ENCODE results near the gene PEAK1.

PEAK1 gene

GRCh38 chr15:77119446-77119845, 300.5 kb downstream of the PEAK1 start:
- no peak for DNase-seq

- DNase-seq: no peak
These were observed 301.0 kb downstream of the PEAK1 start for GRCh38 chr15:77118882-77119321.

- no peak for DNase-seq
These were observed 304.7 kb downstream of the PEAK1 start for GRCh38 chr15:77115179-77115578.

- DNase-seq: no peak
These were observed 306.9 kb downstream of the PEAK1 start for GRCh38 chr15:77112838-77113504.

GRCh38 chr15:77111789-77112188, 308.1 kb downstream of the PEAK1 start:
- DNase-seq: no peak

- DNase-seq: peak; percentile 34
These were observed 312.2 kb downstream of the PEAK1 start for GRCh38 chr15:77107531-77108355.

- no peak for DNase-seq
These were observed 312.8 kb downstream of the PEAK1 start for GRCh38 chr15:77107068-77107467.

GRCh38 chr15:77104155-77104554, 315.7 kb downstream of the PEAK1 start:
- DNase-seq: no peak

- DNase-seq: no peak
These were observed 320.0 kb downstream of the PEAK1 start for GRCh38 chr15:77099741-77100463.

- no peak for DNase-seq
These were observed 321.3 kb downstream of the PEAK1 start for GRCh38 chr15:77098572-77098971.

- DNase-seq: no peak
These were observed 322.0 kb downstream of the PEAK1 start for GRCh38 chr15:77097921-77098320.

GRCh38 chr15:77097248-77097721, 322.6 kb downstream of the PEAK1 start:
- DNase-seq: no peak

GRCh38 chr15:77096541-77096940, 323.4 kb downstream of the PEAK1 start:
- no peak for DNase-seq

- DNase-seq: no peak
These were observed 323.8 kb downstream of the PEAK1 start for GRCh38 chr15:77096138-77096537.

- no peak for DNase-seq
These were observed 325.4 kb downstream of the PEAK1 start for GRCh38 chr15:77094397-77095030.

GRCh38 chr15:77093436-77093835, 326.5 kb downstream of the PEAK1 start:
- no peak for DNase-seq

GRCh38 chr15:77091097-77091496, 328.8 kb downstream of the PEAK1 start:
- DNase-seq: no peak

- DNase-seq: no peak
These were observed 332.7 kb downstream of the PEAK1 start for GRCh38 chr15:77087213-77087612.

- DNase-seq: no peak
These were observed 334.6 kb downstream of the PEAK1 start for GRCh38 chr15:77085297-77085696.

- no peak for DNase-seq
These were observed 335.5 kb downstream of the PEAK1 start for GRCh38 chr15:77084436-77084835.

GRCh38 chr15:77083381-77084160, 336.3 kb downstream of the PEAK1 start:
- peak; percentile 45 for DNase-seq

- no peak for DNase-seq
These were observed 337.9 kb downstream of the PEAK1 start for GRCh38 chr15:77081971-77082370.
